ENCODE data around the gene RNF169. TPM values are rescaled to one million over a fixed set of nuclear protein-coding genes. Genes with fewer than 3 reads are reported as not detected.

The RNF169 gene
- total RNA-seq, 1 donor from 2014 or later = 24.0 TPM

DNA sequence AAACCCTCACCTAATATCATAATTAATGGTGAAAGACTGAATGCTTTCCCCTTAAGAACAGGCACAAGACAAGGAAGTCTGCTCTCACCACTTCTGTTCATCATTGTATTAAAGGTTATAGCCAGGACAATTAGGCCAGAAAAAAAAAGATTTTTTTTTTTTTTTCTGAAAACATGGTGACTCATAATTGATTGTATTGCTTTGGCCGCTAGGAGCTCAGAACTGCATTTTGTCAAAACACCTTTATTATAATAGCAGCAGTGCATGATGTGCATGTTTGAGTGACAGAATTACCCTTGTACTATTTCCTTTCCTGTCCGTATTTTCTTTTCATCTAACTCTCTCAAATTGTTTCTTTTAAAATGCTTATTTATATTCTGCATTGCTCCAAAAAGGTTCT, 98.1 kb downstream of the RNF169 start:
- Mint-ChIP-seq H3K27ac (no peak overlapping the region), H3K36me3 (ENCODE audit: insufficient read depth) (peaks cover 7% of the 10 kb centered on the region), H3K27me3 (no peaks in the 10 kb centered on the region), H3K4me3 (ENCODE audit: low read depth) (no peak overlapping the region), H3K4me1 (ENCODE audit: low read depth) (peaks cover 11% of the 10 kb centered on the region), H3K9me3 (ENCODE audit: low read depth) (no peaks in the 10 kb centered on the region)
- no peak for DNase-seq (ENCODE audit: low spot score, unreplicated experiment)
- TF ChIP-seq, protein P1, sequence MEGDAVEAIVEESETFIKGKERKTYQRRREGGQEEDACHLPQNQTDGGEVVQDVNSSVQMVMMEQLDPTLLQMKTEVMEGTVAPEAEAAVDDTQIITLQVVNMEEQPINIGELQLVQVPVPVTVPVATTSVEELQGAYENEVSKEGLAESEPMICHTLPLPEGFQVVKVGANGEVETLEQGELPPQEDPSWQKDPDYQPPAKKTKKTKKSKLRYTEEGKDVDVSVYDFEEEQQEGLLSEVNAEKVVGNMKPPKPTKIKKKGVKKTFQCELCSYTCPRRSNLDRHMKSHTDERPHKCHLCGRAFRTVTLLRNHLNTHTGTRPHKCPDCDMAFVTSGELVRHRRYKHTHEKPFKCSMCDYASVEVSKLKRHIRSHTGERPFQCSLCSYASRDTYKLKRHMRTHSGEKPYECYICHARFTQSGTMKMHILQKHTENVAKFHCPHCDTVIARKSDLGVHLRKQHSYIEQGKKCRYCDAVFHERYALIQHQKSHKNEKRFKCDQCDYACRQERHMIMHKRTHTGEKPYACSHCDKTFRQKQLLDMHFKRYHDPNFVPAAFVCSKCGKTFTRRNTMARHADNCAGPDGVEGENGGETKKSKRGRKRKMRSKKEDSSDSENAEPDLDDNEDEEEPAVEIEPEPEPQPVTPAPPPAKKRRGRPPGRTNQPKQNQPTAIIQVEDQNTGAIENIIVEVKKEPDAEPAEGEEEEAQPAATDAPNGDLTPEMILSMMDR (IDR thresholded peaks at IDR 0.05; ENCODE audit: unreplicated experiment) = no peak

DNA sequence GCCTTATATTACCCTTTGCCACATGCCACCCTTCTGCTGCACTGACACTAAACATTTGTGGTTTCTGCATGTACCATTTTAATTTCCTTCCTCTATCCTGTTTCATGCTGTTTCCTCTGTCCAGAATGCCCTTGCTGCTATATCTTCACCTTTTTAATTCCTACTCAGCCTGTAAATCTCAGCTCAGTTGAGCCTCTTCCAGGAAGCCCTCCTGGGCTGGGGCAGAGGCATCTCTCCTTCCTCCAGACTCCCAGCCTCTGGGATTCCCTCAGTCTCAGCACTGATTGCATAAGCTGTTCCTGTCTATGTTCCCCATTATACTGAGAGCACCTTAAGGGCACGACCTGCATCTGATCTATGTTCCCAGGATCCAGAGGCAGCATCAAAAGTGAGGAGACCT, 98.7 kb downstream of the RNF169 start:
- TF ChIP-seq, protein P1 (IDR thresholded peaks at IDR 0.05; ENCODE audit: unreplicated experiment) = no peak

DNA sequence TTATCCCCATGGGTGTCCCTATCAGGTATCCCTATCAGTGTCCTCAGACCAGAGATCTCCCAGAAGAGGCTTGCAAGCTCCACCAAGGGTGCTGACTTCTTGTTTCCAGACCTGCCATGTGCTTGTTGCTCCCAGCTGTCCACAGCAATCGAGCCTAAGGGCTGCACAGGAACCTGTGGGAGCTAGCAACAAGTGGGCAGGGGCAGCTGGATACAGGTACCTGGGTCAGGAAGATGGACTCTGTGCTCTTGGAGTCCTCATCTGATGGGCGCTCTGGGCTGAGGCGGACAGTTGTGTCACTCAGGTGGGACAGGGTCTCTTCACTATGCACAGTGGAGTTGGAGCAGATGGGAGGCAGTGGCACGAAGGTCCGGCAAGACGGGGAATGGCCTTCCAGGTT, 99.2 kb downstream of the RNF169 start:
- no peak overlapping the region for H3K27ac Mint-ChIP-seq
- H3K4me1 Mint-ChIP-seq (ENCODE audit: low read depth) = peaks cover 11% of the 10 kb centered on the region
- H3K4me3 Mint-ChIP-seq (ENCODE audit: low read depth) = no peak overlapping the region
- H3K36me3 Mint-ChIP-seq (ENCODE audit: insufficient read depth) = peaks cover 9% of the 10 kb centered on the region
- no peaks in the 10 kb centered on the region for H3K27me3 Mint-ChIP-seq
- no peaks in the 10 kb centered on the region for H3K9me3 Mint-ChIP-seq (ENCODE audit: low read depth)
- DNase-seq (ENCODE audit: low spot score, unreplicated experiment) = no peak
- TF ChIP-seq, protein P1 (IDR thresholded peaks at IDR 0.05; ENCODE audit: unreplicated experiment) = no peak

More for the DNA sequence above, 98.7 kb downstream of the RNF169 start:
- Mint-ChIP-seq H3K4me3 (ENCODE audit: low read depth) (no peak overlapping the region), H3K9me3 (ENCODE audit: low read depth) (no peaks in the 10 kb centered on the region), H3K27ac (no peak overlapping the region), H3K4me1 (ENCODE audit: low read depth) (peaks cover 11% of the 10 kb centered on the region), H3K36me3 (ENCODE audit: insufficient read depth) (peaks cover 7% of the 10 kb centered on the region), H3K27me3 (no peaks in the 10 kb centered on the region)
- DNase-seq (ENCODE audit: low spot score, unreplicated experiment) = no peak

DNA sequence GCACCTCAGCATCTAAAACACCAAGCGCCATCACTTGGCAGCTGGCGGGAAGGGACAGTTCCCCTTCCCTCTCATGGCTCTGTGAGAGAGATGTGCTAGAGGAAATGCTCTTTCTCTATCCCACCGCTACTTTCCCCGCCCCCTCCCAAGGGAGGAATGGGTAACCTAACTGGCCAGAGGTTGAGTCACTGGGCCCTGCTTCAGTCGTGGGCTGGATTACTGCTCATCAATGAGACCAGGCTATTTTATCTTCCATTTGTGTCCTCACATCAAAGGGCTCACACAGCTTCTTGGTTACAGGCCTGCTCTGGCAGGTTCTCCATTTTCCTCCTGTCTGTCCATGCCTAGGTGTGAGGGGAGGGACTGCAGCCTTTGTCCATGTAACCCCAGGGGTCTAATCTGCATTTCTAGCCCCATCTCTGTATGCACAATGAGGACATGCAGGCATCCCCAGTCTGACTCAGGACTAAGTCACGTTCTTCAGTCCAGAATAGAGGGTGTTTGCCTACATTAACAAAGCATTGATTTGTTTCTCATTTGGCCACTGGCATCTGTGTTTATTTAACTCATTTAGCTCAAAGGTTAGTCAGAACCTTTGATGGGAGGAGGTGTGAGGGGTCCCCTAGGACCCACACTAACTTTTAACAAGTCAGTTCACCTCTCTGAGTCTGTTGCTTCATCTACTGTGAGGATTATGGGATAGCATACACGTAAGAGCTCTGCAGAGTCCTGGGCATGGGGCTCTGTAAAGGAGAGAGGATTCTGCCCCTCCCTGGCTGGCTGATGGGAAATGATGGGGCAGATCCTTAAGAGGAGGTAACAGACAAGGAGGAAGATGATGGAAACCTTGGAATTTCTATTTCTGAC, 101.1 kb downstream of the RNF169 start:
- TF ChIP-seq, protein P1 (IDR thresholded peaks at IDR 0.05; ENCODE audit: unreplicated experiment) = no peak
- DNase-seq (ENCODE audit: low spot score, unreplicated experiment) = no peak
- no peaks in the 10 kb centered on the region for H3K9me3 Mint-ChIP-seq (ENCODE audit: low read depth)
- peaks cover 9% of the 10 kb centered on the region for H3K36me3 Mint-ChIP-seq (ENCODE audit: insufficient read depth)
- peaks cover 11% of the 10 kb centered on the region for H3K4me1 Mint-ChIP-seq (ENCODE audit: low read depth)
- no peak overlapping the region for H3K4me3 Mint-ChIP-seq (ENCODE audit: low read depth)
- peak overlapping the region; percentile 25 for H3K27ac Mint-ChIP-seq
- no peaks in the 10 kb centered on the region for H3K27me3 Mint-ChIP-seq

DNA sequence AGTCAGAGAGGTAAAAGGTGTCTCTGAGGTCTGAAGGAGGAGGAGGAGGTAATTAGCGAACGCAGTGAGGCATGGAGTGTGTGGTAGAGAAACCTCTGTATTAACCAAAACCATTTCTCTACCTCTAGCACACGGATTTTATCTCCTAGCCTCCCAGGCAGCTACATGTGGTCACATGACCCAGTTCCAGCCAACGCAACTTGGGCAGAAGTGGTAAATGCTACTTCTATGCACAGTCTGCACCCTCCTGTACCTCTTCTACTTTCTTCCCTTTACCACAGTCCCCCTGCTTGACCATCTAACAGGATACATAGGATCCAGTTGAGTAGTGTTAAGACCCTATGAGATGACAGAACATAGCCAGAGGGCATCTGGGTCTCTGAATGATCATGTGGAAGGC, 104.6 kb downstream of the RNF169 start:
- Mint-ChIP-seq H3K27me3 (no peaks in the 10 kb centered on the region), H3K4me1 (ENCODE audit: low read depth) (peaks cover 18% of the 10 kb centered on the region), H3K27ac (no peak overlapping the region), H3K4me3 (ENCODE audit: low read depth) (no peak overlapping the region), H3K36me3 (ENCODE audit: insufficient read depth) (peaks cover 8% of the 10 kb centered on the region), H3K9me3 (ENCODE audit: low read depth) (no peaks in the 10 kb centered on the region)
- TF ChIP-seq, protein P1 (IDR thresholded peaks at IDR 0.05; ENCODE audit: unreplicated experiment) = no peak
- no peak for DNase-seq (ENCODE audit: low spot score, unreplicated experiment)
